Liver (tissue), 9 donors: ENCODE data around the gene BRME1. TPM values are rescaled to one million over a fixed set of nuclear protein-coding genes. Genes with fewer than 3 reads are reported as not detected.

Experiments
- DNase-seq: peaks from one replicate; pipeline ENCODE4 v3.0.0-alpha.2; 2017; ENCODE audit warnings: low spot score
- H3K27ac ChIP-seq, 2 donors: one replicate each; pipeline ENCODE4 v1.7.0; 2013; ENCODE audit warnings: inconsistent platforms in 2 of 2, low read length in 2 of 2, control low read depth in 1 of 2, low read depth in 1 of 2, mild to moderate bottlenecking in 1 of 2
- H3K27me3 ChIP-seq, 4 donors: one replicate each; pipeline versions ENCODE4 v1.6.1 to v1.7.0; 2013; ENCODE audit warnings: low read length in 3 of 4, inconsistent platforms in 1 of 4, mild to moderate bottlenecking in 1 of 4, moderate library complexity in 1 of 4; ENCODE audit not compliant: control insufficient read depth in 4 of 4, insufficient read depth in 4 of 4
- H3K36me3 ChIP-seq, 4 donors: one replicate each; pipeline versions ENCODE4 v1.6.1 to v1.7.0; 2013; ENCODE audit warnings: low read length in 3 of 4, mild to moderate bottlenecking in 3 of 4, low read depth in 1 of 4, moderate library complexity in 1 of 4; ENCODE audit not compliant: control insufficient read depth in 4 of 4, insufficient read depth in 3 of 4
- H3K4me1 ChIP-seq, 4 donors: one replicate each; pipeline versions ENCODE4 v1.6.1 to v1.7.0; 2013; ENCODE audit warnings: low read length in 3 of 4, mild to moderate bottlenecking in 3 of 4, moderate library complexity in 1 of 4; ENCODE audit not compliant: control insufficient read depth in 4 of 4, insufficient read depth in 4 of 4
- H3K4me3 ChIP-seq, 3 donors: one replicate each; pipeline versions ENCODE4 v1.6.1 to v1.7.0; 2013; ENCODE audit warnings: low read length in 3 of 3, control low read depth in 1 of 3, low read depth in 1 of 3, mild to moderate bottlenecking in 1 of 3
- H3K9ac ChIP-seq, 2 donors: one replicate each; pipeline ENCODE4 v1.7.0; 2013; ENCODE audit warnings: low read length in 2 of 2, mild to moderate bottlenecking in 2 of 2, moderate library complexity in 2 of 2, control low read depth in 1 of 2, low read depth in 1 of 2
- H3K9me3 ChIP-seq, 4 donors: one replicate each; pipeline versions ENCODE4 v1.6.1 to v1.7.0; 2013; ENCODE audit warnings: low read length in 3 of 4; ENCODE audit not compliant: control insufficient read depth in 4 of 4
- FOXA2 ChIP-seq: IDR thresholded peaks from 2 replicates; pipeline ENCODE4 v1.6.1; 2016; ENCODE audit warnings: antibody characterized with exemption
- GABPA ChIP-seq, 2 donors: IDR thresholded peaks in 1 of 2; conservative IDR thresholded peaks in 1 of 2; 2 replicates each; pipeline ENCODE4 v1.6.1; 2016; ENCODE audit warnings: antibody characterized with exemption in 2 of 2, mild to moderate bottlenecking in 1 of 2, moderate library complexity in 1 of 2
- HNF4G ChIP-seq: IDR thresholded peaks from 2 replicates; pipeline ENCODE4 v1.6.1; 2016; ENCODE audit warnings: antibody characterized with exemption
- RAD21 ChIP-seq, 2 donors: IDR thresholded peaks; 2 replicates each; pipeline ENCODE4 v1.6.1; 2016; ENCODE audit warnings: antibody characterized with exemption in 2 of 2, mild to moderate bottlenecking in 2 of 2
- RXRA ChIP-seq, 2 donors: IDR thresholded peaks; 2 replicates each; pipeline ENCODE4 v1.6.1; 2017 to 2018; ENCODE audit warnings: antibody characterized with exemption in 2 of 2, mild to moderate bottlenecking in 1 of 2
- TAF1 ChIP-seq: conservative IDR thresholded peaks from 2 replicates; pipeline ENCODE4 v1.6.1; 2016; ENCODE audit warnings: antibody characterized with exemption, mild to moderate bottlenecking
- YY1 ChIP-seq: IDR thresholded peaks from 2 replicates; pipeline ENCODE4 v1.6.1; 2016; ENCODE audit warnings: antibody characterized with exemption, mild to moderate bottlenecking
- WGBS: extraction: QIAGEN DNeasy Blood & Tissue Kit; methylation state at CpG from one replicate; pipeline ENCODE4 v1.1.7; 2013; 5-methylcytosine and 5-hydroxymethylcytosine counted together
- polyA plus RNA-seq, 2 donors: library from polyadenylated mRNA; stranded (reverse) in 1 of 2; unstranded in 1 of 2; fragments of 200-250 nt in 1 of 2; fragments of >200 nt in 1 of 2; fragmentation: Nextera tagmentation in 1 of 2; extraction: Ambion mirVana in 1 of 2; gene quantifications; one replicate each; pipeline versions ENCODE4 v1.2.1 to v1.2.3, GENCODE V29; 2013 to 2015
- total RNA-seq, 2 donors: library from RNA; depleted of rRNA; stranded (reverse); fragments of >200 nt; gene quantifications; one replicate each; pipeline ENCODE4 v1.2.3, GENCODE V29; 2014
- TF ChIP-seq, protein P1 (sequence below): IDR thresholded peaks from 2 replicates; pipeline ENCODE4 v1.6.1; 2016; ENCODE audit warnings: antibody characterized with exemption
- TF ChIP-seq, protein P2 (sequence below): IDR thresholded peaks from 2 replicates; pipeline ENCODE4 v1.6.1; 2016; ENCODE audit warnings: antibody characterized with exemption
- TF ChIP-seq, protein P3 (sequence below): fragments of 150-350 bp; IDR thresholded peaks from 2 replicates; pipeline ENCODE4 v1.5.1; 2017; ENCODE audit warnings: improper control_type of control experiment, low read depth, low read length; ENCODE audit not compliant: missing input control
- TF ChIP-seq, protein P4 (sequence below): IDR thresholded peaks from 2 replicates; pipeline ENCODE4 v1.6.1; 2016; ENCODE audit warnings: antibody characterized with exemption, mild to moderate bottlenecking
- donor health status: healthy.
- donor health status: healthy.
- donor health status: healthy.
- donor health status: healthy.
- donor health status: healthy.

The BRME1 gene
- total and polyA plus RNA-seq, 4 donors = 0.42 to 5.3 (median 0.48) TPM

DNA sequence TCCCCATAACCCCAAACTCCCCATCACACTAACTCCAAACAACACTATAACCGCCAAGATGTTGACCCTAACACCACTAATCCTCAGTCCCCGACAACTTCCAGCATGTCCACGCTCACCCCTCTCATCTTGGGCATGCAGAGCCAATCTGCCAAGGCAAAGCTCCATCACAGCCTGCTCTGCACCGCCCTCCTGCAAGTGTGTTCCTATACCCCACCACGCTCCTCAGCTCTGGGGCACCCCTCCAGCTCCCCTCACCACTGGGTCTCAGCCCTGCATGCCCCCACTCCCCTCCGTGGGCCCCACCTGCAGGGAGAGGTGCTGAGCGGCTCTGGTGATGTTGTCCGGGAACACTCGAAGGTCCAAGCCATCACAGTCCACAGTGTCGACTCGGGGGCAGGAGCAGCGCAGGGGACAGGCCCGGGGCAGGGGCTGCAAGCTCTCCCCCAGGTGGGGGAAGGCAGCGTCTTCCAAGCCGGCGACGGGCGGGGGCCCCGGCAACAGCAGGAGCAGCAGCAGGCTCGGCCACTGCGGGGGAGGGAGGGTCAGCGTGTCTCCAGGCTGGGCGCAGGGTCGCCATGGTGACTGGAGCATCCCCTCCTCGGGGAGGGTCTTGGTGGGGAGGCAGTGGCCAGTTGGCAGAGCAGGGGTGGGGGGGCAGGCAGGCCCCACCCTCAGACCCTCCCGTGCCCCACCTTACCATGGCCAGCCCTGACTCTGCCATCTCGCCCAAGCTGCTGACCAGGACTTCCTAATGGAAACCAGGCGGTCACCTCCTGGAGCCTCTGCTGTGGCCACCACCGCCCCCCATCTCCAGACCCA lies 31.8 kb upstream of the BRME1 start:
- Histone ChIP-seq H3K9me3 (no peaks in the 10 kb centered on the region), H3K36me3 (no peaks in the 10 kb centered on the region), H3K4me1 (no peaks in the 10 kb centered on the region), H3K27ac (no peak overlapping the region), H3K9ac (no peak overlapping the region), H3K4me3 (no peak overlapping the region), H3K27me3 (peaks cover 0 to 5% (median 2%) of the 10 kb centered on the region in 4 donors)
- no peak for DNase-seq
- no peak for TF ChIP-seq RXRA (IDR thresholded peaks at IDR 0.05)
- 18% methylated on average over 29 of the region's 29 CpGs for WGBS

DNA sequence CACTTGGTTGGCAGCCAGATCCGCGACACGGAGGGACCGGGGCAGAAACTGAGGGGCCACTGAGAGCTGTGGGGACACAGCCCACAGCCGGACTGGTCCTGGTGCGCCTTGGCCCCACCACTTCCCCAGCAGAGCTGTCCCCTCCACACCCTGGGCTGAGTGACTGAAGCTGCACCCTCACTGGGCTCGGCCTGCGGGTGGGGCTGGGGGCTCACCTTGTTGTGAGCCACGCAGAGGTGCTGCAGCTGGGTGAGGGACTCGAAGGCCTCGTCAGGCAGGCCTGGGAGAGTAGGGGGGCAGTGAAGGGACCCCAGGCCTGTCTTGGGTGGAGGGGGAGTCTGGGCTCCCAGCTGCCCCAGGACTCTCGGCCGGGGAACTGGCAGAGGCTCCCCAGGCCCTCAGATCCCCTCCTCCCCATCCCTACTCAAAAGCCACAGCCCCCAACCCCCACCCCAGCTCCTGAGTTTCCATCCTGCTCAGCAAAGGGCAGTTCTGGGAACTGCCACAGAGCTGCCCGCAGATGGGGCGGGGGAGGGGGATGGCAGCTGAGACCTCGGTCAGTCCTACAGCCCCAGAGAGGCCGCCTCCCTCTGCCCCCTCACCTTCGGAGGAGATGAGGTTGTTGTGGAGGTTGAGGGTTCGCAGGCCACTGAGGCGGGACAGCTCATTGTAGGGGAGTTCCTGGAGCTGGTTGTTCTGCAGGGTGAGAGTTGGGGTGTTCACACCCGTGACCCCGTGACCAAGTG lies 30.0 kb upstream of the BRME1 start:
- TF ChIP-seq YY1 (no peak), HNF4G (no peak), GABPA (IDR thresholded peaks at IDR 0.05 in 1 of 2, conservative IDR thresholded peaks at IDR 0.05 in 1 of 2) (no peak), FOXA2 (no peak), TAF1 (no peak)
- TF ChIP-seq, protein P1, sequence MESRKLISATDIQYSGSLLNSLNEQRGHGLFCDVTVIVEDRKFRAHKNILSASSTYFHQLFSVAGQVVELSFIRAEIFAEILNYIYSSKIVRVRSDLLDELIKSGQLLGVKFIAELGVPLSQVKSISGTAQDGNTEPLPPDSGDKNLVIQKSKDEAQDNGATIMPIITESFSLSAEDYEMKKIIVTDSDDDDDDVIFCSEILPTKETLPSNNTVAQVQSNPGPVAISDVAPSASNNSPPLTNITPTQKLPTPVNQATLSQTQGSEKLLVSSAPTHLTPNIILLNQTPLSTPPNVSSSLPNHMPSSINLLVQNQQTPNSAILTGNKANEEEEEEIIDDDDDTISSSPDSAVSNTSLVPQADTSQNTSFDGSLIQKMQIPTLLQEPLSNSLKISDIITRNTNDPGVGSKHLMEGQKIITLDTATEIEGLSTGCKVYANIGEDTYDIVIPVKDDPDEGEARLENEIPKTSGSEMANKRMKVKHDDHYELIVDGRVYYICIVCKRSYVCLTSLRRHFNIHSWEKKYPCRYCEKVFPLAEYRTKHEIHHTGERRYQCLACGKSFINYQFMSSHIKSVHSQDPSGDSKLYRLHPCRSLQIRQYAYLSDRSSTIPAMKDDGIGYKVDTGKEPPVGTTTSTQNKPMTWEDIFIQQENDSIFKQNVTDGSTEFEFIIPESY = no peak
- TF ChIP-seq, protein P2, sequence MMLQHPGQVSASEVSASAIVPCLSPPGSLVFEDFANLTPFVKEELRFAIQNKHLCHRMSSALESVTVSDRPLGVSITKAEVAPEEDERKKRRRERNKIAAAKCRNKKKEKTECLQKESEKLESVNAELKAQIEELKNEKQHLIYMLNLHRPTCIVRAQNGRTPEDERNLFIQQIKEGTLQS = no peak
- TF ChIP-seq, protein P3, sequence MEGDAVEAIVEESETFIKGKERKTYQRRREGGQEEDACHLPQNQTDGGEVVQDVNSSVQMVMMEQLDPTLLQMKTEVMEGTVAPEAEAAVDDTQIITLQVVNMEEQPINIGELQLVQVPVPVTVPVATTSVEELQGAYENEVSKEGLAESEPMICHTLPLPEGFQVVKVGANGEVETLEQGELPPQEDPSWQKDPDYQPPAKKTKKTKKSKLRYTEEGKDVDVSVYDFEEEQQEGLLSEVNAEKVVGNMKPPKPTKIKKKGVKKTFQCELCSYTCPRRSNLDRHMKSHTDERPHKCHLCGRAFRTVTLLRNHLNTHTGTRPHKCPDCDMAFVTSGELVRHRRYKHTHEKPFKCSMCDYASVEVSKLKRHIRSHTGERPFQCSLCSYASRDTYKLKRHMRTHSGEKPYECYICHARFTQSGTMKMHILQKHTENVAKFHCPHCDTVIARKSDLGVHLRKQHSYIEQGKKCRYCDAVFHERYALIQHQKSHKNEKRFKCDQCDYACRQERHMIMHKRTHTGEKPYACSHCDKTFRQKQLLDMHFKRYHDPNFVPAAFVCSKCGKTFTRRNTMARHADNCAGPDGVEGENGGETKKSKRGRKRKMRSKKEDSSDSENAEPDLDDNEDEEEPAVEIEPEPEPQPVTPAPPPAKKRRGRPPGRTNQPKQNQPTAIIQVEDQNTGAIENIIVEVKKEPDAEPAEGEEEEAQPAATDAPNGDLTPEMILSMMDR = no peak
- Histone ChIP-seq H3K27me3 (peaks cover 0 to 5% (median 2%) of the 10 kb centered on the region in 4 donors), H3K36me3 (peaks cover 0 to 2% (median 0%) of the 10 kb centered on the region in 4 donors), H3K9me3 (no peaks in the 10 kb centered on the region), H3K4me3 (no peak overlapping the region), H3K4me1 (no peaks in the 10 kb centered on the region), H3K9ac (no peak overlapping the region), H3K27ac (no peak overlapping the region)
- no peak for DNase-seq
- WGBS = 64% methylated on average over 22 of the region's 22 CpGs

DNA sequence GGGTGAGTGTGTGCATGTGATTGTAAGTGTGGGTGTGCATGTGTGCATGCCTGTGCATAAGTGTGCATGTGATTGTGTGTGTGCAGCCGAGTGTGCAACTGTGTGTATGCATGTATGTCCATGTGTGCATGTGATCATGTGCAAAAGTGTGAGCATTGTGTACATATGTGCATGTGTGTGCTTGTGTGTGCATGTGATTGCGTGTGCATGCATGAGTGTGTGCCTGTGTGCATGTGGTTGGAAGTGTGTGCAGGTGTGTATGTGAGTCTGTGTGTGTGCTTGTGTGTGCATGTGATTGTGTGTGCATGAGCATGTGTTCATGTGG lies 28.8 kb upstream of the BRME1 start:
- Histone ChIP-seq H3K27ac (no peak overlapping the region), H3K27me3 (peaks cover 0 to 5% (median 2%) of the 10 kb centered on the region in 4 donors), H3K9me3 (no peaks in the 10 kb centered on the region), H3K9ac (no peak overlapping the region), H3K36me3 (peaks cover 0 to 5% (median under 1%) of the 10 kb centered on the region in 4 donors), H3K4me1 (no peaks in the 10 kb centered on the region), H3K4me3 (no peak overlapping the region)
- 91% methylated on average over 2 of the region's 2 CpGs for WGBS
- TF ChIP-seq, protein P4, sequence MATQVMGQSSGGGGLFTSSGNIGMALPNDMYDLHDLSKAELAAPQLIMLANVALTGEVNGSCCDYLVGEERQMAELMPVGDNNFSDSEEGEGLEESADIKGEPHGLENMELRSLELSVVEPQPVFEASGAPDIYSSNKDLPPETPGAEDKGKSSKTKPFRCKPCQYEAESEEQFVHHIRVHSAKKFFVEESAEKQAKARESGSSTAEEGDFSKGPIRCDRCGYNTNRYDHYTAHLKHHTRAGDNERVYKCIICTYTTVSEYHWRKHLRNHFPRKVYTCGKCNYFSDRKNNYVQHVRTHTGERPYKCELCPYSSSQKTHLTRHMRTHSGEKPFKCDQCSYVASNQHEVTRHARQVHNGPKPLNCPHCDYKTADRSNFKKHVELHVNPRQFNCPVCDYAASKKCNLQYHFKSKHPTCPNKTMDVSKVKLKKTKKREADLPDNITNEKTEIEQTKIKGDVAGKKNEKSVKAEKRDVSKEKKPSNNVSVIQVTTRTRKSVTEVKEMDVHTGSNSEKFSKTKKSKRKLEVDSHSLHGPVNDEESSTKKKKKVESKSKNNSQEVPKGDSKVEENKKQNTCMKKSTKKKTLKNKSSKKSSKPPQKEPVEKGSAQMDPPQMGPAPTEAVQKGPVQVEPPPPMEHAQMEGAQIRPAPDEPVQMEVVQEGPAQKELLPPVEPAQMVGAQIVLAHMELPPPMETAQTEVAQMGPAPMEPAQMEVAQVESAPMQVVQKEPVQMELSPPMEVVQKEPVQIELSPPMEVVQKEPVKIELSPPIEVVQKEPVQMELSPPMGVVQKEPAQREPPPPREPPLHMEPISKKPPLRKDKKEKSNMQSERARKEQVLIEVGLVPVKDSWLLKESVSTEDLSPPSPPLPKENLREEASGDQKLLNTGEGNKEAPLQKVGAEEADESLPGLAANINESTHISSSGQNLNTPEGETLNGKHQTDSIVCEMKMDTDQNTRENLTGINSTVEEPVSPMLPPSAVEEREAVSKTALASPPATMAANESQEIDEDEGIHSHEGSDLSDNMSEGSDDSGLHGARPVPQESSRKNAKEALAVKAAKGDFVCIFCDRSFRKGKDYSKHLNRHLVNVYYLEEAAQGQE = no peak
- TF ChIP-seq, protein P3 = no peak
- TF ChIP-seq TAF1 (no peak), GABPA (IDR thresholded peaks at IDR 0.05 in 1 of 2, conservative IDR thresholded peaks at IDR 0.05 in 1 of 2) (no peak), RAD21 (IDR thresholded peaks at IDR 0.05) (no peak)
- TF ChIP-seq, protein P2 = no peak
- DNase-seq = no peak
